HG02852 (cell line): ENCODE data around the gene CDYL.
"Not testable (repeated sequence)": the region's sequence is repeated elsewhere in the genome, so short reads cannot be mapped to it uniquely, and the experiment has no call there.

Source experiments
- ATAC-seq: cut with Tn5 transposase; IDR thresholded peaks from one replicate; pipeline ENCODE4 v1.9.1; 2021; ENCODE audit warnings: mild to moderate bottlenecking, moderate library complexity; ENCODE audit not compliant: unreplicated experiment

Gene CDYL

DNA sequence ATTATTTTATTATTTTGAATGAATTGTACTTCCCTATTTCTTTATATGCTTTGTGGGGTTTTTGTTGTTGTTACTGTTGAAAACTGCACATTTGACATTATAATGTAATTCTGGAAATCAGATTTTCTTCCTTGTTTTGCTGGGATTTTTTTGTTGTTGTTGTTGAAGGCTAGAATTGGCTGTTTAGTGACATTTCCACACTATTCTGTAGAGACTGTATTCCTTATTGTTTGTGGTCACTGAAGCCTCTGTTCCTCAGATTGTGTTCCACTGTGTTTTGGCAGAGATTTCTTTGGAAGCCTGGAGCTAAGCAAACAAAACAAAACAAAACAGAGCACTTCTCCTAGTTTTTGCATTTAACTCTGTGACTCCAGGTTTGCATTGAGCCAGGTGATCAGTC is 52.9 kb downstream of the CDYL start:
- no peak for ATAC-seq

DNA sequence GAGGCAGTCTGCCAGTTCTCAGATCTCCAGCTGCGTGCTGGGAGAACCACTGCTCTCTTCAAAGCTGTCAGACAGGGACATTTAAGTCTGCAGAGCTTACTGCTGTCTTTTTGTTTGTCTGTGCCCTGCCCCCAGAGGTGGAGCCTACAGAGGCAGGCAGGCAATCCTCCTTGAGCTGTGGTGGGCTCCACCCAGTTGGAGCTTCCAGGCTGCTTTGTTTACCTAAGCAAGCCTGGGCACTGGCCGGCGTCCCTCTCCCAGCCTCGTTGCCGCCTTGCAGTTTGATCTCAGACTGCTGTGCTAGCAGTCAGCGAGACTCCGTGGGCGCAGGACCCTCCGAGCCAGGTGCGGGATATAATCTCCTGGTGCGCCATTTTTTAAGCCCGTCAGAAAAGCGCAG is 59.3 kb downstream of the CDYL start:
- not testable (repeated sequence) for ATAC-seq

DNA sequence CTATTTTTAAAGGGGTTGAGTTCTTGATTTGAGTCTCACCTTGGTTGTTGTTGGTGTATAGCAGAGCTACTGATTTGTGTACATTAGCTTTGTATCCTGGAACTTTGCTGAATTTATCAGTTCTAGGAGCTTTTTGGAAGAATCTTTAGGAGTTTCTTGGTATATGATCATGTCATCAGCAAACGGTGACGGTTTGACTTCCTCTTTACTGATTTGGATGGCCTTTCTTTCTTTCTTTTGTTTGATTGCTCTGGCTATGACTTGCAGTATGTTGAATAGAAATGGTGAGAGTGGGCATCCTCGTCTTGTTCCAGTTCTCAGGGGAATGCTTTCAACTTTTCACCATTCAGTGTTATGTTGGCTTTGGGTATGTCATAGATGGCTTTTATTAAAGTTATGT is 64.0 kb downstream of the CDYL start:
- no peak for ATAC-seq

DNA sequence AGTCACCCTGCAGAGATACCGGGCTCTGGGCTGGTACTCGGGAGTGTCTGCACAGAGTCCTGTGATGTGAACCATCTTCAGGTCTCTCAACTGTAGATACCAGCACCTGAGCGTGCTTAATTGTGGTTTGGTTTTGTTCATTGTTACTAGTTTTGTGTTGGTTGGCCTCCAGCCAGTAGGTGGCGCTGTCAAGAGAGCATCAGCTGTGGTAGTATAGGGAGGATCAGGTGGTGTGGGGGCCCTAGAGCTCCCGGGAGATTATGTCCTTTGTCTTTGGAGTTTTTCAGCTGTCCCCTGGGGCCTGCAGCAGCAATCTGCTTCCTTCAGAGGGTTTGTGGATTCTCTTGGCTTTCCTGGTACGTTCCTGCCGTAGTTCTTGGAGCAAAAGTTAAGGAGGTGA is 67.9 kb downstream of the CDYL start:
- ATAC-seq = no peak

DNA sequence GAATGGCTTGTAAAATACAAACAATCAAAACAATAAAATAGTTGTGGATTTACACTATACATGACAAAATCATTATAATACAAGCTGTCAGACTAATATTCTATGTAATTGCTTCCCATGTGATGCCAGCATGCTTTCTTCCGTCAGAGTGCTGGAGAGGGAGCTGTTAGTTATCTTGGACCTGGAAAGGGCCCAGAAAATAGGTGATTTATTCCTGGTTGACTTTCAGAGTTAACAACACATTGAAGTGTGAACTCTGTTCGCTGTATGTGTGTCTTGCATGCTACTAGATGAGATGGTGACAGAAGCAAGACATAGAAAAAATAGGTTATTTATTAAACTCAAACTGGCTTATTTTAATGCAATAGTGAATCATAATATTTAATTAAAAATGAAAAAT is 70.2 kb downstream of the CDYL start:
- no peak for ATAC-seq

DNA sequence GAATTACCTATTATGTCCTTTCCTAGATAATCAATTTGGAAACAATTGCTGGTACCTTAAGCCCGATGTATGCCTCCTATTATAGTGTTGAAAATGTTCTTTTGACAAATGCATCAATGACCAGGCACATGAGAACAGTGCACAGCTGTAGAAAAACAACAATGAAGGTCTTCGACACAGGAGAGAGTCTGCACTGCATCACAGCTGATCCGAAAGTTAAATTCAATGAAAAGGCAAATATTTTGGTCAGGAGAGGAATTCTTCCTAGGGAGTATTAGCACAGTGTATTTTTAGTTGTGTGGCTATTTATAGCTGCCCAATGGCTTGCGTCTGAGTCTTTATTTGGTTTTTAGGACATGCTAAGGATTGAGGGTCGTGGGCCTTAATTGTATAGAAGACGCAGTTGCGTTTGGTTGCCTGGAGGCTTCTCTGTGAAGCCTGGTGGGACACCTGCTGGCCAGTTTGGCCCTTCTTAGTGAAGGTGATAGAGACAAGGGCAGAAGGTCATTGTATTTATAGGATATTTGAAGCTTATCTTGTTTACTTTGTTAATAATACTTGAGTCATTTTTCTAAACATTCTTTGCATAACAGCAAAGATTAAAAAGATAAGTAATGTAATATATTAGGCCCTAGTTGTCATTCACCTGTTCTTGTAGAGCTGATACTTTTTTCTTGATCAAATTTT is 72.3 kb downstream of the CDYL start:
- ATAC-seq = no peak

DNA sequence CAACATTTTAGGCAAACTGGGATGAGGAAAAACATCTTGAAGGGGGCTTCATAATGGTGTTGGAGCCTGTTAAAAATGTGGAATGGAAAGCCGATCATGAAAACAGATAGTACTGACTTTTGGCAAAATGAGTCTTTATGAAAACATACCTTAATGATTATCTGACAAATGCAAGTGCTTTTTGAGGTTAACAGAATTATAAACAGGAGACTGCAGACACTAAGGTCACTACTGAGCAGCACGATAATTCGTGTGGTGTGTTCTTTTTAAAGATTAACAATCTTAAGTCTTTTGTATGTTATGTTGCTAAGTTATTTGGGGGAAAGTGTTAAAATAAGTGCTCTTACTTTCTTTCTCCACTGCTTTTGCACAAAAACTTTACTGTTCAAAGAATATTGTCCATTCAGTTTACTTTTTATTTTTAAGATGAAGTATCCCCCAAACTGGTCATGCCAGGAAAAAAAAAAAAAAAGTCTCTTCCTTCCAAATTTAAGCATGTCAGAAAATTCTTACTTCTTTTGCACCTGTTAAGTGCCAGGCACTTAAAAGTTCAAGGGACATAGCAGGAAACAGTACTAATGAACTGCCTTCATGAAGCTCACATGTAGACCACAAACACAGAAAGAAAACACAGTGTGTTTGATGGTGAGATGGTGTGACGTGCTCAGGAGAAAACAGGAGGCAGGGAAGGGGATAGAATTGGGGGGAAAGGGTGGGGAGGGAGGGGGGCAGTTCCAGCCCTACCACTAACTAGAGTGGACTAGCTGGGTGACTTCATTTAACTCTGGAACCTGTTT is 73.2 kb downstream of the CDYL start:
- ATAC-seq = no peak

DNA sequence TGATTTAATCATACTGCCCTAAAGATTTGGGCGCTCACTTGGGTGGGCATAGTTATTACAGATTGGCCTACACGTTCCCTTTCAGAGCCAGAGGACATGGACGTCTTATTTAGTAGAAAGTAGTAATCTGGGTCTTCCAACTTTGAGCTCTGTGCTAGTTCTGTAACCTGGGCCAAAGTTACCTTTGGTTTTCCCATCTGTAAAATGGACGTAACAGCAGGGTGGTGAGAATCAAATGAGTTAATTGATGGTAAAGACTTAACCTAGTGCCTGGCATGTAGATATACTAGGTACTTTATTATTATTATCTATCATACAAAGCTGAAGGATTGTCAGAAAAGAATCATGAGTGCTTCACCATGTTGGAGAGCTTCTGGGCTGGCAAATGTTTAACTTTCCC is 74.8 kb downstream of the CDYL start:
- no peak for ATAC-seq

DNA sequence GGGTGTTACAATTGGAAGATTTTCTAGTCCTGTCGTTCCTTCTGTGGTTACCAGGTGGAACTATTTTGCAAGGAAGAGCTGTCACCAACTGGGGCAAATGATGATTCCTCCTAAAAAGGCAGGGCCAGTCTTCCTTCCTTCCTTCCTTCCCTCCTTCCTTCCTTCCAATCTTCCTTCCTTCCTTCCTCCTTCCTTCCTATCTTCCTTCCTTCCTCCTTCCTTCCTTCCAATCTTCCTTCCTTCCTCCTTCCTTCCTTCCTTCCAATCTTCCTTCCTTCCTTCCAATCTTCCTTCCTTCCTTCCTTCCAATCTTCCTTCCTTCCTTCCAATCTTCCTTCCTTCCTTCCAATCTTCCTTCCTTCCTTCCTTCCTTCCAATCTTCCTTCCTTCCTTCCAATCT is 76.0 kb downstream of the CDYL start:
- ATAC-seq = not testable (repeated sequence)

DNA sequence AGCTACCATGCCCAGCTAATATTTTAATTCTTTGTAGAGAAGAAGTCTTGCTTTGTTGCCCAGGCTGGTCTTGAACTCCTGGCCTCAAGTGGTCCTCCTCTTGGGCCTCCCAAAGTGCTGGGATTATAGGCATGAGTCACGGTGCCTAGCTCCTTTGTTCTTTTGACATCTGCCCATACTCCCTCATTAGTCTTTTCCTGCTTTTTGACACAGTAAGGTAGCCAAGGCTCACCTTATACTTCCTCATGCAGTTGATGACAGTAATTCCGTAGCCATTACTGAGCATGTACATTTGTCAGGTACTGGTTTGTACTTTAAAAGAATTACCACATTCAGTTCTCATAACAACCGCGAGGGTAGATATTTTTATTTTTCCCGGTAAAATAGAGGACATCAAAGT is 76.7 kb downstream of the CDYL start:
- no peak for ATAC-seq

DNA sequence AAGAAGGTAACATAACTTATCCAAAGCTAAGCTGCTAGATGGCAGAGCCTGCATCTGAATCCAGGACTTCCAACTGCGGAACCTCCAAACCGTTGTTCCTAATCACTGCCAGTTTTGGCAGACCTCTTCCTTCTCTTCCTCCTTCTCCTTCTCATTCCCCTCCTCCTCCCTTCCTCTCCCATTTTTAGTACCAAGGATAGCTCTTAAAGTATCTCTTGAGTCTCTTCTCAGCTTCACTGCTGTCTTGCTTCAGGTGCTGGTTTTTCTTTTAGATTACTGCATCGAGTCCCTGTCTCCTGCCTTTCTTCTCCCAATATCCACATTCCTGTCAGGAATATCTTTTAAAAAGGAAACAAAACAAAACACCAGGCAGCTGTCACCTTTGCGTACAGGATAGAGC is 77.1 kb downstream of the CDYL start:
- no peak for ATAC-seq

DNA sequence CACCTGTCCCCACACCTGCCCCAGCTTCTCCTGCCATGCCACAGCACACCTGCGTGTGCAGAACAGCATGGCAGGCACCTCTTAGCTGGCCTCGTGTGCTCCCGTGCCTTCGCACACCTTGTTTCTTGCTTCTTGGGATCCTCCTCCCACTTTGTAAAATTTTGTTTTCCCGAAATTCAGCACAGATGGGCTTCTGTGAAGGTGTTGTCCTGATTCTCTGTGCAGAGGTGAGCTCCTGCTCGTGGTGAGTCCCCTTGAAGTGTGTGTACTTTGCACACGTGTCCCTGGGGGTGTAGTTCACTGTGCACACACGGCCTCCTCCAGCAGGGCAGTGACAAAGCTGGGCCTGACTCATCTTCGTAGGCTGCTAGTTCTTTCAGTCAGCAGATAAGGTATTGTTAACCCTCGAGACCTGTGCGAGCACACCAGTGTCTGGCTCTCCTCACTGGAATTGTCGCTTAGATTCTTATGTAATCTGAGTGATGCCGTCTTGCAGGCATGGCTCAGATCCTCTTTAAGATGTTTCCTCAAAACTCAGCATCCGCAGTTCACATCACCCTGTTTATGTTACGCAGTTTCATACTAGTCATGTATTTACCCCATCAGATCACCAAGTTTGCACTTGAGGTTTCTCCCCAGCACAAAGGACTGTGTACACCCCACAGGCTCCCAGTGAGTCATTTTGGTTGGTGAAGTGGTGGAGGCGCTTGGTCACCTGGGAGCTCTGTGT is 77.7 kb downstream of the CDYL start:
- no peak for ATAC-seq

DNA sequence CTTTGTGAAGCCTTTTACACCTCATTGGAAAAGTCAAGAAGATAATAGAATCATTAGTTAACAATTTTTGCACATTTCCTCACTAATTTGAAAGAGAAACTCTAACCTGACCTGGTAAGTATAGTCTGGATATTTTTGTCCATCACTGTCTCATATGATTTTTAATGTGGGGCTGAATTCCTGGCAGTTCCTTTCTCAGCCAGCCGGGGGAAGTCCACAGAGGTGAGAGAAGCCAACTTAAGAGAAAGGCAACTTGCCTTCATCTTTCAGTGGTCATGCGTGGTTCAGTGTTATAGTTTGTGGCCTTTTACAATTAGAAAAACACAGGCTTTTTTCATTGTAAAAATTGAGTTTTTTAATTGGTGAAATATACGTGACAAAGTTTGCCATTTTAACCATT is 80.6 kb downstream of the CDYL start:
- ATAC-seq = no peak

DNA sequence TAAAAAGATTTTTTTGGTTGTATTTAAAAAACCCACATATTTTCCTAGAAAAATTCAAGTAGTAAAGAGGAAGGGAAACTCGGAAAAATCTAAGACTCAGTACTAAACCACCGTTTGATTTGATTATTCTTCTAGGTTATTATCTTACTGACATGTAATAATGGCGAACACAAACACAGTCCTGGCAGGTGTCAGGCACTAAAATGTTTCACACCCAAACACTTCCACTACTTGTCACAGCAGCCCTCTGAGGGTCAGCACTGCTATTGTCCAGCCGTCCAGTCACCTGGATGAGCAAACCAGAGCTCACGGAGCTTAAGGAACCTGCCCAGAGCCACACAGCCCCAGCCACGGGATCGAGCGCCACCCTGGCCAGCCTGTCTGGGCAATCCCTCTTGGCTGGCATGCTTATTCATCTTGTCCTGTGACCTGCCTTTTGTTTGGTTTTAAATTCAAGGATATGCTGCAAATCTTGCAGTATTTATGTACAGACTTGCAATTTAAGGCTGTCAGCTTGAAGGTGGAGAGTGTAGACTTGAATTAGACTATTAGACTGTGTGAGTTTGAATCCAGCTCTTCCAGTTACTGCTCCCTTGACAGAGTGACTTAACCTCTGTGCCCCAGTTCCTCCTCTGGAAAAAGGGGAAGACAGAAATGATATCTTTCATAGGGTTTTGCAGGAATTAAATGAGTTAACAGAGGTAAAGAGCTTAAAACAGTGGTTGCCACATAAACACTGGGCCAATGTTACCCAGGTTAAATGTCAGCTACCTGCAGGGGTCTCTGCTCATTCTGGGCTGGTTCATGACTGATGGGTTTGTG is 82.2 kb downstream of the CDYL start:
- no peak for ATAC-seq

DNA sequence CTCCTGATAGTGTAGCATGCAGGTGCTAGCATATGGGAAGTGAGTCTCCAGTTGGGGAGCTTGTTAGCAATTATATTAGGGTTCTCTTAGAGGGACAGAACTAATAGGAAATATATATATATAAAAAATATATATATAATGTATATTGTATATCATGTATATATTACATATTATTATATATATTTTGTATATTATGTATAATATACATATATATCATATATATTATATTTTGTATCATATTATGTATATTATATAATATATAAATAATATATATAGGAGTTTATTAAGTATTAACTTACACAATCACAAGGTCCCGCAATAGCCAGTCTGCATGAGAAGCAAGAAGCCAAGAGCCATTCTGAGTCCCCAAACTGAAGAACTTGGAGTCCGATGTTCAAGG is 84.2 kb downstream of the CDYL start:
- no peak for ATAC-seq

DNA sequence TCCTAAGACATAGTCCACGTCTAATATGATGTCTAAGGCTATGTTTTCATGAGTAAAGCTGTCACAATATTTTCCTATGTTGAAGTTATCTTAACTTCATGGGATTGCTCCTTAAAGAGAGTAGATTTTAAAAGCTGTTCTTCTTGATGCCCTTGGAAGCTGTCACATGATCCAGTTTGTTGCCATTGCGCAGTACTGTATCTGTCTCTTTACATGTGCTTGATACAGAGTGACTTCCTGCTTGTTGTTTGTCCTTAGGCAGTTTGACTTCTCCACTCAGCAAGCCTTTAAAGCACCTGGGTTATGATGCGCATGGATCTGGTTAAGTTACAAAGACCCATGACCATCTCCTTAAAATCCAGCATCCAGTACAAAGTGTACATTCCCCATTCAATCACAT is 85.4 kb downstream of the CDYL start:
- ATAC-seq = no peak

DNA sequence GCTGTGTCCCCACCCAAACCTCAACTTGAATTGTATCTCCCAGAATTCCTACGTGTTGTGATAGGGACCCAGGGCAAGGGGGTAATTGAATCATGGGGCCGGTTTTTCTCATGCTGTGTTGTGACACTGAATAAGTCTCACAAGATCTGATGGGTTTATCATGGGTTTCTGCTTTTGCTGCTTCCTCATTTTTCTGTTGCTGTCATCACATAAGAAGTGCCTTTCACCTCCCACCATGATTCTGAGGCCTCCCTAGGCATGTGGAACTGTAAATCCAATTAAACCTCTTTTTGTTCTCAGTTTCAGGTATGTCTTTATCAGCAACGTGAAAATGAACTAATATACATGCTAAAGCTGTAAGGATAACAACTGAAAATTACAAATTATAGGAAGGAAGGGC is 88.3 kb downstream of the CDYL start:
- no peak for ATAC-seq

DNA sequence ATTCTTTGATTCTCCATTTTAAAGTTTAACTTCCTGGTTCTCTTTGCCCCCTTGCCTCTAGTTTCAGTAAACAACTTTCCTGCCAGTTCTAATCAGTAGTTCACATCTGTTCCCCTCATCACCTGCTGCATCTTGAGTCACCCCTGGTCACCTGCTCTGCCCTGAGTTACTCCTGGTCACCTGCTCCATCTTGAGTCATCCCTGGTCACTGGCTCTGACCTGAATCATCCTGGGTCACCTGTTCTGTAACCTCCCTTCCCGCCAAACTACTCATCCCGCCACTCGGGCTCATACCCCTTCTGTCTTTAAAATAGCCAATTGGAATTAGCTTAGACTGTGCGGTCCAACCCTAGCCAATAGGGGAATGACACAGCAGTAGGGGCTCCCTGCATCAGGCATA is 88.8 kb downstream of the CDYL start:
- ATAC-seq = not testable (repeated sequence)

DNA sequence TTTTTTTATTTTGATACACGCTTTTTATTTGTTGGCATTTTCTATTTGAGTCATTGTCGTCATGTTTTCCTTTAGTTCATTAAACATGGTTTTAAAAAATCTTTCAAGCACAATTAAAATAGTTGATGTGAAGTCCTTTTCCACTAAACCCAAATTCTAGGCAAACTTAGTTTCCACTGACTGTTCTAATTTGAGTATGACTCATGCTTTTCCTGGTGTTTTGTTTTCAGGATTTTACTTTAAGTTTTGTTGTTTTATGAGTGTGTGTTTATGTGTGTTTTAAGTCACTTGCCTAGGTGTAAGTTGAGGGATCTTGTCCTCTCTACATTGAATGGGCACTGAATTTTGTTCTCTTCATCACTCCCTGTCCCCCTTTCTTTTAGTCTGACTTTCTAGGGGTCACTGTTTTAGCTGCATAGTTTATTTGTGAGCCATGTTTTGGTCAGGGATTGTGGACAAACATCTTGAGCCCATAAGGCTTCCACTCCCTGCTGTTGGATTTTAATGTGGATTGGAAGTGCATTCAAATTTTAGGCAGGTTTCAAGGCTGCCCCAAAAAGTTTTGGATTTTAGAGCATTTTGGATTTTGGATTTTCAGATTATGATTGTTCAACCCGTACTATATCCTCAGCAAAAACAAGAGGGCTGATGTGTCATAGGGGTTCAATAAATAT is 94.8 kb downstream of the CDYL start:
- no peak for ATAC-seq

DNA sequence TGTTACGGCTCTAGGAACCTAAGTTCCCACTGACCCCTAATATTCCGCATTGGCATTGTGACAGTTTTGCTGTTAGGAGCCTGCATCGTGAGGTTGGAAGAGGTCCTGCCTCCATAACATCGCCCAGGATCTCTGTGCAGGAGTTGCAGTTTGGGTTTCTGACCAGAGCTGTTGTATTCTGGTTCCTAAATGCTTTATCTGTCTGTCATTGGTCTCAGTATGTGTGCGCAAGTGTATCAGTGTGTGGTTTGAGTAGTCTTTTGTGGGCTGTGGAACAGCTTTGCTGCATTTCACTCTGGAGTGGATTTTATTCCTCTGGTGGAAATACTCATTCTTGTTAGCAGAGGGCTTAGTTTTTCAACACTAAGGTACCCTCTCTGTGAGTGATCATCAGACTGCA is 95.6 kb downstream of the CDYL start:
- ATAC-seq = no peak

DNA sequence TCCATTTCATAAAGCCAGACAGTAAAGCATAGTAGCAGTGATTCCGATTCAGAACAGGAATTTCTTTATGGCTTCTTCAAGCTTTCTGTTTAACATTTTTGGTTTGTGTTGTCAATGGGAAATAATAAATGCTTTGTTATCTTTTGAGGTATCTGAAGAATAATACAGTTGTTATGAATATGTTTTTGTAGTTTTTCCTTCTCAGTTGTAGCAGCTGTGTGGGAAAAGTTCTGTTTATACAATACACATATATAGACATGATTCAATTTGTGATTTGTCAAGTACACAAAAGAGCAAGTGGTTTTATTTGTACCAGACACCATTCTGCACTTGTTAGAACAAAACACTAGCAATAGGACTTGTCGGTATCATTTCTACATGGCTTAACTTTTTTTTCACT is 96.6 kb downstream of the CDYL start:
- ATAC-seq = no peak
